Retinal pigment epithelial cell (primary cell): ENCODE measurements around the gene BATF3.

Source experiments
- DNase-seq: peaks from one replicate; pipeline ENCODE4 v3.0.0-alpha.2; 2010; ENCODE audit warnings: low read depth
- H3K4me3 ChIP-seq: 2 replicates; pipeline ENCODE4 v1.5.1; 2011; ENCODE audit warnings: mild to moderate bottlenecking, low read length, control low read depth, moderate library complexity
- CTCF ChIP-seq: conservative IDR thresholded peaks from 2 replicates; pipeline ENCODE4 v1.5.1; 2011; ENCODE audit warnings: low read depth, low read length, control low read depth, inconsistent platforms

The BATF3 gene

GRCh38 chr1:212699625-212700222 lies at the start of gene BATF3:
Gene BATF3, minus strand, starts transcription at chr1:212699840. Its CDS starts 78 bp downstream, at chr1:212699762.
- peak within 1 kb of the TSS; percentile 37 for H3K4me3 ChIP-seq
- no peak for TF ChIP-seq CTCF
- no peak for DNase-seq

GRCh38 chr1:212746546-212746945 lies 46.9 kb upstream of the BATF3 start:
- H3K4me3 ChIP-seq: no peak overlapping the region
- DNase-seq: no peak
- no peak for TF ChIP-seq CTCF

GRCh38 chr1:212745303-212745702 lies 45.7 kb upstream of the BATF3 start:
- DNase-seq: no peak
- no peak overlapping the region for H3K4me3 ChIP-seq
- no peak for TF ChIP-seq CTCF

GRCh38 chr1:212743901-212744475 lies 44.3 kb upstream of the BATF3 start:
- DNase-seq: no peak
- H3K4me3 ChIP-seq: no peak overlapping the region
- TF ChIP-seq CTCF: no peak

GRCh38 chr1:212738330-212738729 lies 38.7 kb upstream of the BATF3 start:
- DNase-seq: no peak
- no peak overlapping the region for H3K4me3 ChIP-seq
- no peak for TF ChIP-seq CTCF

GRCh38 chr1:212737559-212737958 lies 37.9 kb upstream of the BATF3 start:
- DNase-seq: no peak
- no peak for TF ChIP-seq CTCF
- no peak overlapping the region for H3K4me3 ChIP-seq

- no peak for DNase-seq
- TF ChIP-seq CTCF: no peak
- H3K4me3 ChIP-seq: no peak overlapping the region
Observed at GRCh38 chr1:212733109-212733508, 33.5 kb upstream of the BATF3 start.
